ENCODE data around the gene TTC9C. TPM values are rescaled to one million over a fixed set of nuclear protein-coding genes. Genes with fewer than 3 reads are reported as not detected.
"Not testable (repeated sequence)": the region's sequence is repeated elsewhere in the genome, so short reads cannot be mapped to it uniquely, and the experiment has no call there.

The TTC9C gene
- total and polyA plus RNA-seq, 4 donors, result 17.3 to 40.7 (median 26.8) TPM

GRCh38 chr11:62752994-62753735 is 24.9 kb downstream of the TTC9C start:
- intact Hi-C loops (cut with DNase I), result no loop called here
- WGBS, 2 donors, result 88% methylated on average over 15 of the region's 15 CpGs
- no peaks in the 10 kb centered on the region for H3K9me3 ChIP-seq (ENCODE audit: control insufficient read depth, low read length)
- no peaks in the 10 kb centered on the region for H3K36me3 ChIP-seq (ENCODE audit: control insufficient read depth in 1 of 2, insufficient read depth in 2 of 2, low read length in 1 of 2)
- no peaks in the 10 kb centered on the region for H3K27me3 ChIP-seq (ENCODE audit: control insufficient read depth in 1 of 2, insufficient read depth in 2 of 2, low read length in 1 of 2)
- ATAC-seq (ENCODE audit: low FRiP score) (no peak), DNase-seq (peak in 1 of 2 donors; percentile 72)
- H3K27ac ChIP-seq (ENCODE audit: low read depth in 1 of 2, low read length in 2 of 2), result peak overlapping the region in 1 of 2 donors; percentile 13
- H3K4me3 ChIP-seq (ENCODE audit: low read length in 2 of 2), result peak overlapping the region in 1 of 2 donors; percentile 23
- no peaks in the 10 kb centered on the region for H3K4me1 ChIP-seq (ENCODE audit: control insufficient read depth in 1 of 2, insufficient read depth in 2 of 2, low read length in 2 of 2)

- Histone ChIP-seq H3K4me3 (ENCODE audit: low read length in 2 of 2) (peak within 1 kb of the TSS in 1 of 2 donors; percentile 23), H3K9me3 (ENCODE audit: control insufficient read depth, low read length) (no peaks in the 10 kb centered on the region), H3K27ac (ENCODE audit: low read depth in 1 of 2, low read length in 2 of 2) (peak within 1 kb of the TSS in 1 of 2 donors; percentile 74), H3K4me1 (ENCODE audit: control insufficient read depth in 1 of 2, insufficient read depth in 2 of 2, low read length in 2 of 2) (no peaks in the 10 kb centered on the region), H3K36me3 (ENCODE audit: control insufficient read depth in 1 of 2, insufficient read depth in 2 of 2, low read length in 1 of 2) (no peaks in the 10 kb centered on the region), H3K27me3 (ENCODE audit: control insufficient read depth in 1 of 2, insufficient read depth in 2 of 2, low read length in 1 of 2) (no peaks in the 10 kb centered on the region)
- intact Hi-C loops (cut with DNase I), result no loop called here
- WGBS, 2 donors, result 1% methylated on average over 47 of the region's 47 CpGs
- peak; percentile 99 for ATAC-seq (ENCODE audit: low FRiP score)
- DNase-seq, result peak; percentile 98 to 99
Observed at GRCh38 chr11:62753736-62754603, 25.7 kb downstream of the TTC9C start, which contains the start of gene ZBTB3. Gene ZBTB3 (minus strand): TSS chr11:62754160. CDS start chr11:62753664, 496 bp downstream.

- Histone ChIP-seq H3K36me3 (ENCODE audit: control insufficient read depth in 1 of 2, insufficient read depth in 2 of 2, low read length in 1 of 2) (no peaks in the 10 kb centered on the region), H3K27ac (ENCODE audit: low read depth in 1 of 2, low read length in 2 of 2) (no peak overlapping the region), H3K27me3 (ENCODE audit: control insufficient read depth in 1 of 2, insufficient read depth in 2 of 2, low read length in 1 of 2) (no peaks in the 10 kb centered on the region), H3K4me3 (ENCODE audit: low read length in 2 of 2) (no peak overlapping the region), H3K9me3 (ENCODE audit: control insufficient read depth, low read length) (no peaks in the 10 kb centered on the region), H3K4me1 (ENCODE audit: control insufficient read depth in 1 of 2, insufficient read depth in 2 of 2, low read length in 2 of 2) (no peaks in the 10 kb centered on the region)
- intact Hi-C loops (cut with DNase I), result no loop called here
- ATAC-seq (ENCODE audit: low FRiP score) (no peak), DNase-seq (peak in 1 of 2 donors; percentile 24)
- 73 to 80% methylated on average over 10 of the region's 10 CpGs for WGBS, 2 donors
Observed at GRCh38 chr11:62755086-62755615, 26.9 kb downstream of the TTC9C start.

- no peak overlapping the region for H3K4me3 ChIP-seq (ENCODE audit: low read length in 2 of 2)
- ATAC-seq (ENCODE audit: low FRiP score) (no peak), DNase-seq (peak in 1 of 2 donors; percentile 21)
- H3K27me3 ChIP-seq (ENCODE audit: control insufficient read depth in 1 of 2, insufficient read depth in 2 of 2, low read length in 1 of 2), result no peaks in the 10 kb centered on the region
- no peaks in the 10 kb centered on the region for H3K9me3 ChIP-seq (ENCODE audit: control insufficient read depth, low read length)
- intact Hi-C loops (cut with DNase I), result no loop called here
- H3K27ac ChIP-seq (ENCODE audit: low read depth in 1 of 2, low read length in 2 of 2), result no peak overlapping the region
- 41 to 55% methylated on average over 9 of the region's 9 CpGs for WGBS, 2 donors
- no peaks in the 10 kb centered on the region for H3K4me1 ChIP-seq (ENCODE audit: control insufficient read depth in 1 of 2, insufficient read depth in 2 of 2, low read length in 2 of 2)
- H3K36me3 ChIP-seq (ENCODE audit: control insufficient read depth in 1 of 2, insufficient read depth in 2 of 2, low read length in 1 of 2), result no peaks in the 10 kb centered on the region
Observed at GRCh38 chr11:62757846-62758788, 29.8 kb downstream of the TTC9C start.

- 43 to 46% methylated on average over 9 of the region's 9 CpGs for WGBS, 2 donors
- ATAC-seq (ENCODE audit: low FRiP score); H3K9me3 ChIP-seq (ENCODE audit: control insufficient read depth, low read length); H3K4me1 ChIP-seq (ENCODE audit: control insufficient read depth in 1 of 2, insufficient read depth in 2 of 2, low read length in 2 of 2); H3K4me3 ChIP-seq (ENCODE audit: low read length in 2 of 2); H3K36me3 ChIP-seq (ENCODE audit: control insufficient read depth in 1 of 2, insufficient read depth in 2 of 2, low read length in 1 of 2); H3K27ac ChIP-seq (ENCODE audit: low read depth in 1 of 2, low read length in 2 of 2); DNase-seq; H3K27me3 ChIP-seq (ENCODE audit: control insufficient read depth in 1 of 2, insufficient read depth in 2 of 2, low read length in 1 of 2); intact Hi-C loops (cut with DNase I): not testable (repeated sequence)
Observed at GRCh38 chr11:62760867-62761227, 32.6 kb downstream of the TTC9C start.

GRCh38 chr11:62770778-62771143 is 42.5 kb downstream of the TTC9C start:
- DNase-seq (no peak), ATAC-seq (ENCODE audit: low FRiP score) (peak; percentile 50)
- intact Hi-C loops (cut with DNase I), result loop anchor here in 1 of 2 donors (5.0 kb wide), 1 partner anchor 43 kb away; the partner anchor contains the start of genes HNRNPUL2 and TTC9C

GRCh38 chr11:62771144-62772021 is 43.1 kb downstream of the TTC9C start, which contains the start of gene TAF6L:
Gene TAF6L (plus strand): TSS chr11:62771396. CDS start chr11:62775784, 4,388 bp downstream.
- Histone ChIP-seq H3K27me3 (ENCODE audit: control insufficient read depth in 1 of 2, insufficient read depth in 2 of 2, low read length in 1 of 2) (no peaks in the 10 kb centered on the region), H3K4me1 (ENCODE audit: control insufficient read depth in 1 of 2, insufficient read depth in 2 of 2, low read length in 2 of 2) (no peaks in the 10 kb centered on the region), H3K4me3 (ENCODE audit: low read length in 2 of 2) (peak within 1 kb of the TSS; percentile 38 to 72), H3K27ac (ENCODE audit: low read depth in 1 of 2, low read length in 2 of 2) (peak within 1 kb of the TSS; percentile 31 to 98), H3K36me3 (ENCODE audit: control insufficient read depth in 1 of 2, insufficient read depth in 2 of 2, low read length in 1 of 2) (peaks cover 2 to 3% of the 10 kb centered on the region in 2 donors), H3K9me3 (ENCODE audit: control insufficient read depth, low read length) (no peaks in the 10 kb centered on the region)
- ATAC-seq (ENCODE audit: low FRiP score) (peak; percentile 99), DNase-seq (peak; percentile 99)
- 1 to 2% methylated on average over 60 of the region's 60 CpGs for WGBS, 2 donors
- intact Hi-C loops (cut with DNase I), result loop anchor here in 1 of 2 donors (5.0 kb wide), 1 partner anchor 44 kb away; the partner anchor contains the start of genes HNRNPUL2 and TTC9C

More at GRCh38 chr11:62770778-62771143, 42.5 kb downstream of the TTC9C start:
- Histone ChIP-seq H3K4me1 (ENCODE audit: control insufficient read depth in 1 of 2, insufficient read depth in 2 of 2, low read length in 2 of 2) (no peaks in the 10 kb centered on the region), H3K4me3 (ENCODE audit: low read length in 2 of 2) (peak overlapping the region; percentile 30 to 72), H3K36me3 (ENCODE audit: control insufficient read depth in 1 of 2, insufficient read depth in 2 of 2, low read length in 1 of 2) (peaks cover 2 to 6% of the 10 kb centered on the region in 2 donors), H3K9me3 (ENCODE audit: control insufficient read depth, low read length) (no peaks in the 10 kb centered on the region), H3K27ac (ENCODE audit: low read depth in 1 of 2, low read length in 2 of 2) (peak overlapping the region; percentile 31 to 98), H3K27me3 (ENCODE audit: control insufficient read depth in 1 of 2, insufficient read depth in 2 of 2, low read length in 1 of 2) (no peaks in the 10 kb centered on the region)
- 0 to 1% methylated on average over 18 of the region's 18 CpGs for WGBS, 2 donors

All from aorta (tissue), 5 donors.